Measurements from ENCODE around the gene MEGF9. TPM values are rescaled to one million over a fixed set of nuclear protein-coding genes. Genes with fewer than 3 reads are reported as not detected.

The MEGF9 gene
- total RNA-seq, 2 donors from 2014 or later: 5.0 to 10.7 TPM

DNA sequence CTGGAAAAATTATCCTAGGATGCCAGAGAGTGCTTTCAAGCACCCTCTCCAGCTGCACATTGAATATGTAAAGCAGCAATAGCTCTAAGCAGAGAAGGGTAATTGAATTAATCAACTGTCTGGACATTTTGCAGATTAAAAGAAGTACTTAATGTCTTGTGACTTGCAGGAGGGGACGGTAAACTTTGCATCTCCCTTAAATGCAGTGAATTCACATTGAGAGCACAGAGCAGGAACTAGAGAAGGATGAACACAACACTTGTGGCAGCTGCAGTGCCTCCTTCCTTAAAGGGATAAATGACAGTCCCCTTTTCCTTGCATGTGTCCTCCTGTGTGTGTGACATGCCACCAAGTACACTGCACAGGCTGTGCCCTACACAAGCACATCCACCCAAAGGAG lies 126.9 kb downstream of the MEGF9 start:
- H3K36me3 Mint-ChIP-seq (ENCODE audit: low read depth): no peaks in the 10 kb centered on the region
- H3K9ac ChIP-seq (ENCODE audit: extremely low read depth, low read length, poor library complexity, severe bottlenecking): no peak overlapping the region
- H3K4me3 Mint-ChIP-seq: no peak overlapping the region
- H3K4me1 ChIP-seq (ENCODE audit: control insufficient read depth, insufficient read depth, low read length): no peaks in the 10 kb centered on the region
- no peak overlapping the region for H3K4me3 ChIP-seq (ENCODE audit: low read length)
- no peaks in the 10 kb centered on the region for H3K36me3 ChIP-seq (ENCODE audit: control insufficient read depth, insufficient read depth, low read length)
- peaks cover 5% of the 10 kb centered on the region for H3K9me3 Mint-ChIP-seq
- TF ChIP-seq CTCF (conservative IDR thresholded peaks at IDR 0.05): no peak
- H3K27me3 Mint-ChIP-seq (ENCODE audit: insufficient read depth): peaks cover 2% of the 10 kb centered on the region
- no peak for DNase-seq
- no peak overlapping the region for H3K27ac ChIP-seq (ENCODE audit: low read depth, low read length)
- WGBS, 2 experiments (ENCODE audit: insufficient coverage in 1 of 2, insufficient read length in 1 of 2): 65 to 92% methylated on average over 1 of the region's 1 CpG
- no peak overlapping the region for H3K27ac Mint-ChIP-seq
- H3K27me3 ChIP-seq (ENCODE audit: control insufficient read depth, insufficient read depth, low read length, poor library complexity, severe bottlenecking): no peaks in the 10 kb centered on the region
- H3K9me3 ChIP-seq (ENCODE audit: control insufficient read depth, low read length): no peaks in the 10 kb centered on the region
- no peaks in the 10 kb centered on the region for H3K4me1 Mint-ChIP-seq

DNA sequence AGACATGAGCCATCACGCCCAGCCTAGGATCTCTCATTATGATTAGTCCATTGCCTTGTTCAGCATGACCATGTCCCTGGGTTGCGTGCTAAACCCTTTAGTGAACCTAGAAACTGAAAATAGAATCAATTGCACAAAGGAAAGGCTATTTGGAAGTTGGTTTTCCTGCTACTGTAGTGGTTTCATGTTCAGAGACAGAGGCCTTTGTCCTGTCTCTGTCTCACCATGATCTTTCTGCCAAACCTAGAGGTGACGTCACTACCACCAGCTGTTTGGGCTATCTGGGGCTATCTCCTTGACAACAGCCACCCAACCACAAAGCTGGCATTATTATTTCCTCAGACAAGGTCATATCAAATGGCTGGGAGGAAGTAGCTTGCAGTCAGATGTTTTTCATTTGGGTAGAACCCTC lies 130.3 kb downstream of the MEGF9 start:
- H3K9ac ChIP-seq (ENCODE audit: extremely low read depth, low read length, poor library complexity, severe bottlenecking): no peak overlapping the region

DNA sequence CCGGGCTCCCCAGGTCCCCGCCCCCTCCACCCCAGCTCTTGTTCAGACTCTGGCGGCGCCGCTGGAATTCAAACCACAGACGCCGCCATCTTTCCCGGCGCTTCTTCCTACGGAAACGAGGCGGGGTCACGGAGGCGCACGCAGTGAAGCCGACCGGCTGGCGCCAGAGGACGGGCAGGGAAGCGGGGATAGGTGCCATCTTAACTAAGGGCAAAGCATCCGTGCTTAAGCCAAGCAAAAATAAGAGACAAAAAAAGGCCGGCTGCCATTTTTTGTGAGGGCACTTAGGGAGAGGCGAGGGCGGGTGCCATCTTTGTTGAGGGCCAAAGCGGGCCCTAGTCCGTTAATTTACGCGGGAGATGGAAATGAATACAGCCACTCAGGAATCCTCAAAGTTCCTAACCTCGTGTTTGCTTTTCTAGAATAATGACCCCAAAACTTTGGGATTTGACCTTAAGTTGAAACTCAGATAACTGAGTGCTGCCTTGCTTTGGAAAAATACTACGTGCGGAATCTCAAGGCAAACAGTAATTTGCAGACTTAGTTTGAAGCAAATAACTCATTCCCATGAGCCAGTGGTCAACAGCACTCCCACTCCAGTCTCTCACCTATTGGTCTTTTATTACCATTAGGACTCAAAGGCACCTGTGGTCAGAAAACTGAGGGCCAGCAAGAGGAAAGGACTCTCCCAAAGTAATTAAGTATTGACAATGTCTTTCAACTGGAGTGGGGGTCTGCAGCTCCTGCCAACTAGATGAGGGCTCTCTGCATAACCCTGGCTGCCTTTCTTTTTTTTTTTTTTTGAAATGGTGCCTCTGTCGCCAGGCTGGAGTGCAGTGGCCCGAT lies 134.0 kb downstream of the MEGF9 start, which contains the start of gene CDK5RAP2:
Gene CDK5RAP2 (minus strand): TSS at position 117 of the 846 bp plus-strand sequence. CDS start 189 bp downstream, outside the sequence.
- H3K4me3 Mint-ChIP-seq: peak within 1 kb of the TSS; percentile 98

More for the DNA sequence above, 130.3 kb downstream of the MEGF9 start:
- Mint-ChIP-seq H3K9me3 (no peaks in the 10 kb centered on the region), H3K36me3 (ENCODE audit: low read depth) (no peaks in the 10 kb centered on the region), H3K4me3 (no peak overlapping the region), H3K27ac (no peak overlapping the region), H3K4me1 (peaks cover 5% of the 10 kb centered on the region), H3K27me3 (ENCODE audit: insufficient read depth) (no peaks in the 10 kb centered on the region)
- TF ChIP-seq CTCF (conservative IDR thresholded peaks at IDR 0.05): no peak
- 86 to 100% methylated on average over 2 to 3 of the region's 3 CpGs for WGBS, 2 experiments (ENCODE audit: insufficient coverage in 1 of 2, insufficient read length in 1 of 2)
- Histone ChIP-seq H3K4me1 (ENCODE audit: control insufficient read depth, insufficient read depth, low read length) (peaks cover 2% of the 10 kb centered on the region), H3K36me3 (ENCODE audit: control insufficient read depth, insufficient read depth, low read length) (no peaks in the 10 kb centered on the region), H3K27me3 (ENCODE audit: control insufficient read depth, insufficient read depth, low read length, poor library complexity, severe bottlenecking) (no peaks in the 10 kb centered on the region), H3K9me3 (ENCODE audit: control insufficient read depth, low read length) (no peaks in the 10 kb centered on the region), H3K4me3 (ENCODE audit: low read length) (no peak overlapping the region), H3K27ac (ENCODE audit: low read depth, low read length) (peak overlapping the region; percentile 89)
- peak; percentile 61 for DNase-seq

More for the DNA sequence above, 134.0 kb downstream of the MEGF9 start, which contains the start of gene CDK5RAP2:
- peaks cover 6% of the 10 kb centered on the region for H3K4me1 ChIP-seq (ENCODE audit: control insufficient read depth, insufficient read depth, low read length)
- H3K27ac ChIP-seq (ENCODE audit: low read depth, low read length): peak within 1 kb of the TSS; percentile 40
- H3K9ac ChIP-seq (ENCODE audit: extremely low read depth, low read length, poor library complexity, severe bottlenecking): peak within 1 kb of the TSS; percentile 87
- no peak for TF ChIP-seq CTCF (conservative IDR thresholded peaks at IDR 0.05)
- Mint-ChIP-seq H3K4me1 (peaks cover 9% of the 10 kb centered on the region), H3K27ac (peak within 1 kb of the TSS; percentile 100), H3K27me3 (ENCODE audit: insufficient read depth) (no peaks in the 10 kb centered on the region), H3K9me3 (no peaks in the 10 kb centered on the region), H3K36me3 (ENCODE audit: low read depth) (peaks cover 5% of the 10 kb centered on the region)
- H3K9me3 ChIP-seq (ENCODE audit: control insufficient read depth, low read length): no peaks in the 10 kb centered on the region
- H3K4me3 ChIP-seq (ENCODE audit: low read length): peak within 1 kb of the TSS; percentile 96
- H3K36me3 ChIP-seq (ENCODE audit: control insufficient read depth, insufficient read depth, low read length): peaks cover 8% of the 10 kb centered on the region
- peak; percentile 97 for DNase-seq
- no peaks in the 10 kb centered on the region for H3K27me3 ChIP-seq (ENCODE audit: control insufficient read depth, insufficient read depth, low read length, poor library complexity, severe bottlenecking)
- whole genome bisulfite sequencing, 2 experiments (ENCODE audit: insufficient coverage in 1 of 2, insufficient read length in 1 of 2): 12 to 16% methylated on average over 12 to 33 of the region's 33 CpGs
